SKM-1 (cell line): Measurements from ENCODE around the gene NLN.
"Not testable (repeated sequence)": the region's sequence is repeated elsewhere in the genome, so short reads cannot be mapped to it uniquely, and the experiment has no call there.

Experiments
- DNase-seq: peaks from one replicate; lab custom pipeline; 2025; ENCODE audit not compliant: unreplicated experiment; lab: John Stamatoyannopoulos, UW

NLN gene

DNA sequence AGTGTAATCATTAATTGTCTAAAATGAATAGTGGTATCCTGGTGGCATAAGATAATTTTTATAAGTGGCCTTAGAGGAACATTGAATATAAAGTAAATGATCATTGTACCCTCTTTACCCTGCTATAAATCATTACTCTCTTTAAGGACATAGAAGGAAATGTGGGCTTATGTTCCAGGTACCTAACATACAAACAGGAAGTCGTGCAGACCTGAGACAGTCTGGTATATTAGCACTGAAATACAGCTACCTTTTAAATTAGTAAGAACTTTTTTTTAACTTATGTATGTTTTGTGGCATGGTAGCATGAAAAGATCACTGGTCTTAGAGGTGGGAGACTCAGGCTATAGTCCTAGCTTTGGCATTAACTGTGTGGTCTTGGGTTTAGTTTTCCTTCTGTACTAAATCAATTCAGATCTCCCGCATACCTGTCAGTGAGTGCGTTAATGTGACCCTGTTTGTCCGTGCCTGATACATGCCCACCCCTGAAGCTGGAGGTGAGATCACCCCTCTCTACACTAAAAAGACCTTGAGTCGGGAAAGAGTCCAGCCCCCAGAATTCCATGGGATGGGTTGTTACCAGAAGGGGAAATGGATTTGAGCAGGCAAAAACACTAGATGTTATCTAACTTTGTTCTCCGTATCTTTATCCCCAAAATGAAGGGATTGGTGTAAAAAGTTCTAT, 145.0 kb downstream of the NLN start:
- DNase-seq: no peak

DNA sequence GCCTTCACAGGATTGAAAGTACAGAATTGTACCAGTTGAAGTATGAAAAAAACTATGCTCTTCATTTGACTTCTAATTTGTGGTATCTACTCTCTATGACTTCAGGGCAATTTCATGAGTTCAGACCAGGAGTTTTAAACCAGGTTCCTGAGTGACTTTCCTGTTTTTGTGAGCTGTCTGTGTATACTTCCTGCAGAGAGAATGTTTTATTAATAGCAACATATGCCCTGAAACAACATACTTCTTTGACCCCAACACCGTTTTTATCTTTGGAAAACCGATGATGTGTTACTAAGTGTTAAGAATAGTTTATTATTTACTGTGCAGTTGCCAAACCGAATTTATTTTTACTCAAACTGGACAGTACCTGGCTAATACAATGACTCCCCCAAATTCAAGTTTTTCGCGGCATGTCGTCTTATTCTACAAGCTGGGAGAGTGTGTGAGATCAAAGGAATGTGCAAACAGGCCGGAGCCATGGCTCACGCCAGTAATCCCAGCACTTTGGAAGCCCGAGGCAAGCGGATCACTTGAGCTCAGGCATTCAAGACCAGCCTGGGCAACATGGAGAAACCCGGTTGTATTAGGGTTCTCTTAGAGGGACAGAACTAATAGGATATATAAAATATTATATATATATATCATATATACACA, 145.7 kb downstream of the NLN start:
- no peak for DNase-seq

DNA sequence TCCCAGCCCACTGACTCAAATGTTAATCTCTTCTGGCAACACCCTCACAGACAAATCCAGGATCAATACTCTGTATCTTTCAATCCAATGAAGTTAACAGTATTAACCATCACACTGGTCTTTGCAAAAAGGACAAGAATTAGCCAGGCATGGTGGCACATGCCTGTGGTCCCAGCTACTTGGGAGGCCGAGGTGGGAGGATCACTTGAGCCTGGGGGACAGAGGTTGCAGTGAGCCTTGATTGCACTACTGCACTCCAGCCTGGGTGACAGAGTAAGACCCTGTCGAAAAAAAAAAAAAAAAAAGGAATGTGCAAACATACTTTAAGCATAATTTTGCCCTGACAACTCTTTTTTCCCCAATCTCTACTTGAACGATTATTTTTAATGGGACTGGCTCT, 146.5 kb downstream of the NLN start:
- DNase-seq: no peak

DNA sequence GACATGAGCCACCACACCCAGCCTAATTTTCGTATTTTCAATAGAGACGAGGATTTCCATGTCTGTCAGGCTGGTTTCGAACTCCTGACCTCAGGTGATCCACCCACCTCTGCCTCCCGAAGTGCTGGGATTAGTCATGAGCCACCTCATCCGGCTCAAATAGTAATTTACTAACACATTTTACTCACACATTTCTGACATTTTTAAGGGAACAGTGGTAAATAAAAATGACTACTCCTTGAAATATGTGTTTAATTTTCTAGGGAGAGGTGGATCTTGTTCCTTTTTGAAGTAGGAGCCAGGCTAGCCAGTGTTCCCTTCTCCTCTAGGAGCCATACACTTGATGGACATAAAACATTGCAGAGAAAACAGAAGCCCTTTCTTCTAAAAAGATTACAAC, 149.2 kb downstream of the NLN start:
- no peak for DNase-seq

DNA sequence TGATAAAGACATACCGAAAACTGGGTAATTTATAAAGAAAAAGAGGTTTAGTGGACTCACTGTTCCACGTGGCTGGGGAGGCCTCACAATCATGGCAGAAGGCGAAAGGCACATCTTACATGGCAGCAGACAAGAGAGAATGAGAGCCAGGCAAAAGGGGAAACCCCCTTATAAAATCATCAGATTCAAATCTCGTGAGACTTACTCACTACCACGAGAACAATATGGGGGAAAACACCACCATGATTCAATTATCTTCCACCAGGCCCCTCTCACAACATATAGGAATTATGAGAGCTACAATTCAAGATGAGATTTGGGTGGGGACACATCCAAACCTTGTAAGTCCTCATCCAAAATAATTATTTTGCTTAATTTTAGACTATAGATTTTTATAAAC, 149.8 kb downstream of the NLN start:
- DNase-seq: not testable (repeated sequence)

DNA sequence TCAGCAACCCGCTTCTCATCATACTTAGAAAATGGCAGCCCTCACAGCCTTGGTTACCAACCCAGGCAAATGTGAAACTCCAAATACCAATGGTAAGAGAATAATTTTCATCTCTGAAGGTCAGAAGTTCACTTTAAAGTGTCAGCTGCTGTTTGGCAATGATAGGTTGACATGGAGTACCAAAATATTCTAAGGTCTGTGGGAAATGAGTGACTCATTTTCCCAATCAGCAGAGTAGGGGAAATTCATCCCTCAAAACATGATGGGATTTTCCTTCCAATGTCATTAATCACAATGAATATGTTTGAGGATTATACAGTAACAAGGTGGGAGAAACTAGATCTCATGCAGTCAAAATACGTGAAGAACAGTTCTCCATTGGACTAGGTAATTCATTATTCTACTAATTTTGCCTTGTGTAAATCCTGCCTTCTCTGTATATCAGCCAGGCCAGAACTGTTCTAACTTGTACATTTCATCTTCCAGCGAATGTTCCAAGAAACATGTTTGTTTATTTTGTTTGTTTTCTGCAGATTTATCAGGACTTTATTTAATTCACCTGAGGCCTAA, 151.3 kb downstream of the NLN start:
- no peak for DNase-seq

DNA sequence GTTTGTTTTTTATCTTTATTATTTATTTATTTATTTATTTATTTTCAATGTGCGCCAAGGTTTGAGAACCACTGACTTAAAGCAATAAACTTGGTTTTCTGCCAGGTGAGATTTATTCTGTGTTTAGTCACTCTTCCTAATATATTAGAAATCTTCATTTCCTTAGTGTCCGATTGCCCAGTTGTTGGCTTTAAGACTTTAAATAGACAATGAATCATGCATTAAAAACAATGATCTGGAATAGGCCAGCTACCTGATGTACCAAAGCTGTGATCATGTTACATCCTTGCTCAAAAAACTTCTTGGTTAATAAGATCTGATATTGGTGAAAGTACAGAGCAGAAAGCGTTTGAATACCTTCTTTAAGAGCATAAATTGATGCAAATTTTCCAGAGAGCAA, 152.2 kb downstream of the NLN start:
- DNase-seq: no peak

DNA sequence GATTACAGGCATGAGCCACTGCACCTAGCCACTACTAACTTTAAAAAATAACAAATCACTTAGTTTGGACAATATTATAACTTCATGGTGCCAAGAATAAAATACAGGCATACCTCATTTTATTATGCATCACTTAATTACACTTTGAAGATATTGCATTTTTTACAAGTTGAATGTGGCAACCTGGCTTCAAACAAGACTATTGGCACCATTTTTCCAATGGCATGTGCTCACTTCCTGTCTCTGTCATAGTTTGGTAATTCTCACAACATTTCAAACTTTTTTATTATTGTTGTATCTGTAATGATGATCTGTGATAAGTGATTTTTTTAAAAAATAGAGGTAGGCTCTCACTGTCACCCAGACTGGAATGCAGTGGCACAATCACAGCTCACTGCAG, 154.5 kb downstream of the NLN start:
- no peak for DNase-seq

DNA sequence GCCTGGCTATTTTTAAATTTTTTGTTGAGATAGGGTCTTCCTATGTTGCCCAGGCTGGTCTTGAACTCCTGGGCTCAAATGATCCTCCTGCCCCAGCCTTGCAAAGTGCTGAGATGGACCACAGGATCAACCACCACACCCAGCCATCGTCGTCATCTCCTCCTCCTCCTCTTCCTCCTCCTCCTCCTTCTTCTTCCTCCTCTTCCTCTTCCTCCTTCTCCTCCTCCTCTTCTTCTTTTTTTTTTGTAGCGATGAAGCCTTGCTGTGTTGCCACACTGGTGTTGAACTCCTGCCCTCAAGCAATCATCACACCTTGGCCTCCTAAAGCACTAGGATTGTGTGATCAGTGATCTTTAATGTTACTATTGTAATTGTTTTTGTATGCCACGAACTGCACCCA, 155.0 kb downstream of the NLN start:
- DNase-seq: no peak
